ENCODE results near the gene PAFAH1B2.

Gene PAFAH1B2

DNA sequence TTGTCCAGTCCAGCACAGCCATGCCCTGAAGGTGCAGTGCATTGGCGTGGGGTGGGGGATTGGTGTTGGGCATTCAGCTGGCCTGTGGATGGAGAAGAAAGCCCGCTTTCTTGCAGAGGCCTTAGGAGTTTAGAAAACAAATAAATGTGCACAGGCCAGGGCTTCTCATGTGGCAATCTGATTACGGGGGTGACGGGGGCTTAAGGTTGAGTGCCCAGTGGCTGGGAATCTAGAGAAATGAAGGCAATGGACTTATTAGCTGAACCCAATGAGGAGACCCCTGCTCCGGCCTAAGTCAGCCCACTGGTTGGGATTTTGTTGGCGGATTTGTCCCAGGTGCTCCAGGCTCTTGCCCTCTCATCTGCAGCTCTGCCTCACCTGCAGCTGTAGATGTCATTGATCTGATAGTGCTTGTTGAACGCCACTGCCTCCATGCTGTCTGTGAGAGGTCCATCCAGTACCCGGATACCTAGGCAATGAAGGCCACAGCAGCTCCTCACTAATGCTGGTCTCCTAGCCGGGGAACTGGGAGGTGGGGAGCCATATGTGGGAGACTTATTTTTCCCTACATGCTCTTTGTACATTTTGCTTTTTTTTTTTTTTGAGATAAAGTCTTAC is 81.6 kb downstream of the PAFAH1B2 start:
- DNase-seq = no peak

All from stimulated activated CD4-positive, alpha-beta T cell treated with anti-CD3 and anti-CD28 coated beads, Interleukin-2, amount 100 ng/mL, for 24 hours (primary cell).